HG02870 (cell line): ENCODE data around the gene STAT4.
A peak's percentile ranks its signal among the peaks of the same experiment; 100 is the strongest.

ENCODE experiments used
- ATAC-seq: cut with Tn5 transposase; IDR thresholded peaks from one replicate; pipeline ENCODE4 v1.9.1; 2021; ENCODE audit warnings: mild to moderate bottlenecking, moderate library complexity; ENCODE audit not compliant: unreplicated experiment

Gene STAT4

GRCh38 chr2:191103774-191104173 is 47.0 kb downstream of the STAT4 start:
- no peak for ATAC-seq

GRCh38 chr2:191100216-191100615 is 50.6 kb downstream of the STAT4 start:
- no peak for ATAC-seq

GRCh38 chr2:191087311-191087710 is 63.5 kb downstream of the STAT4 start:
- ATAC-seq: no peak

- no peak for ATAC-seq
Observed at GRCh38 chr2:191086706-191087105, 64.1 kb downstream of the STAT4 start.

- ATAC-seq: no peak
Observed at GRCh38 chr2:191083540-191083939, 67.3 kb downstream of the STAT4 start.

- ATAC-seq: no peak
Observed at GRCh38 chr2:191082321-191082720, 68.5 kb downstream of the STAT4 start.

DNA sequence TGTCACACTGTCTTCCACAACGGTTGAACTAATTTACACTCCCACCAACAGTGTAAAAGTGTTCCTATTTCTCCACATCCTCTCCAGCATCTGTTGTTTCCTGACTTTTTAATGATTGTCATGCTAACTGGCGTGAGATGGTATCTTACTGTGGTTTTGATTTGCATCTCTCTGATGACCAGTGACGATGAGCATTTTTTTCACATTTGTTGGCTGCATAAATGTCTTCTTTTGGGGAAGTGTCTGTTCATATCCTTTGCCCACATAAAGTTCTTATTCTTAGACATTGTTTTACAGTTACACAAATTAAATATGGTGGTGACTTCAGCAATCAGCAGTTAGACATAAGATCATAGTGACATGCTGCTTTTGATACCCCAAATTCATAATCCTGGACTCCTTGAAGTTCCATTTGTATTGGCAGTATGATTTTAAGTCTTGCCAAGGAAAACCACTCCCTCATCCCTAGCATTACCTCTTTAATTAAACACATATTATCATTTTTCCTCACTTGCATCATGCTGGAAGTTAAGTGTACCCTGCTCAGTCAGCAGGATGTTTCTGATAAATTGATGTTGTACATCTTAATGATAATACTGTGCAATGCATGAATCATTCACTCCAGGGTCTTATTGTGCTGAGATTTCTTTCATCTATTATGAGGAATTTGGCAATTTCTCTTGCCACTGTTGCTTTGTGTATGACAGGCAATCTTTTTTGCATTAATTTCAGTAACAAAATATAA is 69.2 kb downstream of the STAT4 start:
- ATAC-seq: no peak

- peak; percentile 58 for ATAC-seq
Observed at GRCh38 chr2:191078165-191078867, 72.5 kb downstream of the STAT4 start.

DNA sequence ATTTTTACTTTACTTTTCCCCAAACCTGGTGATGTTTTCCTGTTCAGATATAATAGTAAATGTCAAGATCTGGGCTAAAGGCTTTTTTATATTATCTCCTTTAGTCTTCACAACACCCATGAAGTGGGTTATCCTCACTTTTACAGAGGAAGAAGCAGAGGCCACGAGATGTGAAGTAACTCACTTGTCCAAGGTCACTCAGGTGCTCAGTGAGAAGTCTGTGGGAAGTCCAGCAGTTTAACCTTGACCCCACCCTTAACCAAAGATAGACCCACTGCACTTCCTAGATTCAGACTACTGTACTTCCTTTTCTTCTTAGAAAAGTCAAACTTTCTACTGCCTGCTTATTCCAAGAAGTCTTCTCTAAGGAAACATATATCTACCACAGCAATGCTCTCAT is 80.5 kb downstream of the STAT4 start:
- no peak for ATAC-seq

GRCh38 chr2:191069606-191070005 is 81.2 kb downstream of the STAT4 start:
- no peak for ATAC-seq

- ATAC-seq: no peak
Observed at GRCh38 chr2:191066919-191067233, 83.9 kb downstream of the STAT4 start.

- ATAC-seq: no peak
Observed at GRCh38 chr2:191066197-191066918, 84.4 kb downstream of the STAT4 start.

GRCh38 chr2:191065785-191066184 is 85.0 kb downstream of the STAT4 start:
- no peak for ATAC-seq

DNA sequence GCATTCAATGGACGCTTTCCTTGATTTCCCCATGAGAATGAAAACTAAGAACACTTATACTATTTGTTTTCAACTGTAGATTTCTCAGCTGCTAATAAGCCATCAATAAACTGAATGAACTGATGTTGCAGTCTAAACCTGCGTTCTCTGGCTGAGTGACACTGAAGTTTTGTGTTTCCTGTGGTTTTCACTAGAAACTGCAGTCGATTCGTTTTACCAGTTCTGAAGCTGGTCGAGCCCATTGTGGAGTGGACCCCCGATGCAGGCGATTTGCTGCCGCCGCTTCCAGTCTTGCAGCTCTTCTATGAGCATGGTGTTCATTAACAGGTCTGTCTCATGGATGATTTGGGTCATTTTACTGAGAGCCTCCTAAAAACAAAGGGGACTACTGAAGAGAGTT is 86.2 kb downstream of the STAT4 start:
- no peak for ATAC-seq

DNA sequence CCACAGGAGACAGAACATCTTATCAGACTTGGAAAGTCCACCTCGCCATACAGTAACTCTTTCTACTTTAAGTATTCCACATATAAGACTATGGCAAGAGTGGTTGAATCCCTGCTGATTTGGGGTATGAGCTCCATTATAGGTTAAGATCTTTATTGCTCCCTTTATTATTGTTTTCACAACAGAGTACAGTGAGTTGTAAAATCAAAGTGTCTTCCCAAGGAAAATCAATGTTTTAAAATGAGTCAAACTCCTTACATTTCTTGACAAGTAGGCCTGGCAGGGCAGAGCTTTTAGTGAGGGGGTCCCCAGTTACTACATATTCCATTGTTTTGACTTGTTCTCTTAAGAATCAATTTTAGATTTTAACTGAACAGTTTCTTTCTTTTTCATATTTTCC is 87.2 kb downstream of the STAT4 start:
- no peak for ATAC-seq

- no peak for ATAC-seq
Observed at GRCh38 chr2:191061381-191061980, 89.3 kb downstream of the STAT4 start.

DNA sequence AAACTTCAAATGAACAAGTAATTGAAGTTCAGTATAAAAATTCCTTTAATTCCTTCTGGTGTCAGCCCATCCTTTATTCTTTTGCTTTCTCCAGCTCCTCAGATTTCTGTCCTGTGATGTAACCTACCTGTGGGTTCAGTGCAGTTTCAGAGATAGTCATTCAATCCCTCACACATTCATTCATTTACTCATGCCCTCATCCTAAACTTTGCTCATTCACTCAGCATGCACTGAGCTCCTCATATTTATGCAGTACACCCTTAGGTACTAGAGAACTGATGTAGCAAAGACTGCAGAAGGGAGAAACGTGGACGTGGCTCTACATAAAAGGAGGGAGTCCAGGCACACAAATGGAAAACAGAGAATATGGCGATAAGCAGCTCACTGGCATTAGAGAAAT is 91.5 kb downstream of the STAT4 start:
- no peak for ATAC-seq

- no peak for ATAC-seq
Observed at GRCh38 chr2:191056228-191056627, 94.6 kb downstream of the STAT4 start.

DNA sequence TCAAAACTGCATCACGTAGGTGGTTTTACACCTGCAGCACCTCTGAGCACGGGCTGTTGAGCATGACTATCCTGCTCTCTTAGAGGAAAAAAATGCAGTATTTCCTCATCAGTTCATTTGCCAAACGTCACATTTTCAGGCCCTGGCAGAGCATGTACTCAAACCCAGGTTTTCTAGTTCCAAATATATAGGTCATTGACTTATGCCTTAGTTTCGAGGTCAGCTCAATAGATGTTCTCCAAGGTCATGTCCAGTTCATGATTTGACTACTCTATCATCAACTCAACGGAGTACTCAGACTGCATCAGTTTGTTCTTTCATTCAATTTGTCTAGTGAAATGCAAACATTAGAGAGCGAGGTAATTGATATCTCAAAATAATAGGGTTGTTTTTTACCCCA is 97.5 kb downstream of the STAT4 start:
- no peak for ATAC-seq

DNA sequence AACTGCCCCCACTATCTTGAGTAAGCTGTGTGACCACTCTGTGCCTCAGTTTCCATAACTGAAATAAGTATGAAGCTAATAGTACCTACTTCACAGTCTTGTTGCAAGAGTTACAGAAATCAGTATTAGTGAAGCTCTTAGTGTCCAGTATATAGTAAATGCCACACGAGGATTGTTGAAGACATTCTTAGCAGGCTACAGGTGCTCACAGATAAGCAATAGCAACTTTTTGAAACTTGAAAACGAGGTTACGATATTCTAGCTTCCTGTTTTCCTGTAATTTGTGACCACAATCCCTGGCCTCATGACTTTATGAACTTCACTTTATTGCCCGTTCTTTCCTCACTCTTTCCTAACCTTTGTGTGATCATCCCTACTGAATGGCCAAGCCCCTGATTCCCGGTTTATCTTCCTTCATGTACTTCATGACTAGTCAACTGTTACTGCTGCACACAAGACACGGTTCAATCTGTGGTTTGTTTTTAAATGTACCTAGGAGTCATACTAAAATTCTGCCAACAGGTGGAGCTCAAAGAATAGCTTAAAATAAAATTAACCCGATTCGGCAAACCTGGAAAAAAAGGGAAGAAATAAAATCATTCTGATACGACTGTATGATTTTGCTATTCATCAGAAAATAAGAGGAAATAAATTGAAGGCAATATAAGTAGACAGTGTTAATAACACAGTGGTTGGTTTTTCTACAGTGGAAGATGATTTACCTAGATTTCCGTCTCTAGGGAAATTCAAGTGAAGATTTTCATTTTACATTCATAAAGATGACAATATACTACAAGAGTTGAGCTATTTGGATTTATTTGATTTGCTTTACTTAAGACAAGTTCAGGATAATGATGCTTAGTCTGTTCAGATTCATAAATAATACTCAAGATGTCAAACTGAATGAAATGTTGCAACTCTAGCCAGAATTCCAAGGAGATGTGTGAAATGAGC is 98.7 kb downstream of the STAT4 start:
- peak; percentile 35 for ATAC-seq

DNA sequence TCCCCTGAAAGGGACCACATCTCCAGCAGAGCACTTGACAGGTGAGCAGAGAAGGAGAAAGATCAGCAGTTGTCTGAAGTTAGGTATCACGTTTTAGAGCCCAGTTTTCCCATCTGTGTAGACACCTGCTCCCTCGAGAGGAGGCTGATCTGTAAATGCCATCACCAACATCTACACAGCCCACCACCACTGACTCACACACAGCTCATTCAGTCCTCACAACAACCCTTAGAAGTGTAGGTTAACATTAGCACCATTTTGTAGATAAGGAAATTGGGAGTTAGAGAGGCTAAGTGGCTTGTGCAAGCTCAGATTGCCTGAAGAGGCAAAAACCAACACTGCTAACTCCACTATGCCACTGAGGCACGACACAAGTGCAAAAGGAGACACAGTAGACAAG is 99.6 kb downstream of the STAT4 start:
- no peak for ATAC-seq
